ENCODE results near the gene NEUROG1. TPM values are rescaled to one million over a fixed set of nuclear protein-coding genes. Genes with fewer than 3 reads are reported as not detected.

The NEUROG1 gene
- total RNA-seq, 1 donor from 2014 or later = not detected

GRCh38 chr5:135511761-135512575 is 23.8 kb downstream of the NEUROG1 start:
- H3K4me1 Mint-ChIP-seq (ENCODE audit: low read depth) = peaks cover 7% of the 10 kb centered on the region
- peaks cover 7% of the 10 kb centered on the region for H3K9me3 Mint-ChIP-seq (ENCODE audit: low read depth)
- no peak overlapping the region for H3K4me3 Mint-ChIP-seq (ENCODE audit: unreplicated experiment)
- no peaks in the 10 kb centered on the region for H3K36me3 Mint-ChIP-seq (ENCODE audit: low read depth)
- no peak overlapping the region for H3K27ac Mint-ChIP-seq (ENCODE audit: unreplicated experiment)
- TF ChIP-seq, protein P1, sequence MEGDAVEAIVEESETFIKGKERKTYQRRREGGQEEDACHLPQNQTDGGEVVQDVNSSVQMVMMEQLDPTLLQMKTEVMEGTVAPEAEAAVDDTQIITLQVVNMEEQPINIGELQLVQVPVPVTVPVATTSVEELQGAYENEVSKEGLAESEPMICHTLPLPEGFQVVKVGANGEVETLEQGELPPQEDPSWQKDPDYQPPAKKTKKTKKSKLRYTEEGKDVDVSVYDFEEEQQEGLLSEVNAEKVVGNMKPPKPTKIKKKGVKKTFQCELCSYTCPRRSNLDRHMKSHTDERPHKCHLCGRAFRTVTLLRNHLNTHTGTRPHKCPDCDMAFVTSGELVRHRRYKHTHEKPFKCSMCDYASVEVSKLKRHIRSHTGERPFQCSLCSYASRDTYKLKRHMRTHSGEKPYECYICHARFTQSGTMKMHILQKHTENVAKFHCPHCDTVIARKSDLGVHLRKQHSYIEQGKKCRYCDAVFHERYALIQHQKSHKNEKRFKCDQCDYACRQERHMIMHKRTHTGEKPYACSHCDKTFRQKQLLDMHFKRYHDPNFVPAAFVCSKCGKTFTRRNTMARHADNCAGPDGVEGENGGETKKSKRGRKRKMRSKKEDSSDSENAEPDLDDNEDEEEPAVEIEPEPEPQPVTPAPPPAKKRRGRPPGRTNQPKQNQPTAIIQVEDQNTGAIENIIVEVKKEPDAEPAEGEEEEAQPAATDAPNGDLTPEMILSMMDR (IDR thresholded peaks at IDR 0.05) = no peak
- no peak for DNase-seq (ENCODE audit: low spot score)
- peaks cover 48% of the 10 kb centered on the region for H3K27me3 Mint-ChIP-seq (ENCODE audit: low read depth)

GRCh38 chr5:135509995-135510394 is 25.8 kb downstream of the NEUROG1 start:
- no peak overlapping the region for H3K27ac Mint-ChIP-seq (ENCODE audit: unreplicated experiment)
- peaks cover 19% of the 10 kb centered on the region for H3K4me1 Mint-ChIP-seq (ENCODE audit: low read depth)
- H3K27me3 Mint-ChIP-seq (ENCODE audit: low read depth) = peaks cover 42% of the 10 kb centered on the region
- H3K36me3 Mint-ChIP-seq (ENCODE audit: low read depth) = no peaks in the 10 kb centered on the region
- H3K9me3 Mint-ChIP-seq (ENCODE audit: low read depth) = no peaks in the 10 kb centered on the region
- TF ChIP-seq, protein P1 (IDR thresholded peaks at IDR 0.05) = no peak
- no peak overlapping the region for H3K4me3 Mint-ChIP-seq (ENCODE audit: unreplicated experiment)
- DNase-seq (ENCODE audit: low spot score) = no peak

DNA sequence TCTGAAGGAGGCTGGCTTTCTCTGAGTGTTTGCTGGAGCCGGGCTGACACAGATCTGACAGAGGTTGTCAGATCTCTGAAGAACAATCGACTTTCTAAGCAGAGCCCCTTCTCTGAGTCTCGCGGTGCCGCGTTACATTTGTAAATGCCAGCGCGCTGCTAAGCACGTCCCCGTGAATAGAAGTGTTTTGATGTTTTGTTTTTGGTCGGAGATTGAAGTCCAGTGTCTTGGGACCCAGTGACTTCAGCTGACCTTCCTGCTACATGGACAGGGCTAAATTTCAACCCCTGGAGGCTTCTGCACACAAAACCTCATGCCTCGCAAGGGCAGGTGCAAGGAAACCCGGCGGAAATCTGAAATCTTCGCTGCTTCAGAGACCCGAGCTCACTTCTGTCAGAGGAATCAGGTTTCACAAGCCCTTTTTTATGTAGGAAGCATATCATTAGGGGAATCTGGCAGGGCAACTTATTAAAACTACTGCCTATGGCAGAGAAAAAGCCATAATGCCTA is 27.2 kb downstream of the NEUROG1 start:
- H3K27ac Mint-ChIP-seq (ENCODE audit: unreplicated experiment) = no peak overlapping the region
- TF ChIP-seq, protein P1 (IDR thresholded peaks at IDR 0.05) = no peak
- peaks cover 39% of the 10 kb centered on the region for H3K27me3 Mint-ChIP-seq (ENCODE audit: low read depth)
- no peaks in the 10 kb centered on the region for H3K9me3 Mint-ChIP-seq (ENCODE audit: low read depth)
- peak overlapping the region; percentile 59 for H3K4me3 Mint-ChIP-seq (ENCODE audit: unreplicated experiment)
- H3K4me1 Mint-ChIP-seq (ENCODE audit: low read depth) = peaks cover 19% of the 10 kb centered on the region
- no peak for DNase-seq (ENCODE audit: low spot score)
- H3K36me3 Mint-ChIP-seq (ENCODE audit: low read depth) = no peaks in the 10 kb centered on the region

GRCh38 chr5:135505973-135506372 is 29.8 kb downstream of the NEUROG1 start:
- TF ChIP-seq, protein P1 (IDR thresholded peaks at IDR 0.05) = no peak
- peak overlapping the region; percentile 46 for H3K27ac Mint-ChIP-seq (ENCODE audit: unreplicated experiment)
- H3K4me1 Mint-ChIP-seq (ENCODE audit: low read depth) = peaks cover 19% of the 10 kb centered on the region
- H3K36me3 Mint-ChIP-seq (ENCODE audit: low read depth) = no peaks in the 10 kb centered on the region
- H3K4me3 Mint-ChIP-seq (ENCODE audit: unreplicated experiment) = no peak overlapping the region
- H3K9me3 Mint-ChIP-seq (ENCODE audit: low read depth) = no peaks in the 10 kb centered on the region
- DNase-seq (ENCODE audit: low spot score) = no peak
- H3K27me3 Mint-ChIP-seq (ENCODE audit: low read depth) = peaks cover 39% of the 10 kb centered on the region

- Mint-ChIP-seq H3K27me3 (ENCODE audit: low read depth) (peaks cover 26% of the 10 kb centered on the region), H3K4me3 (ENCODE audit: unreplicated experiment) (no peak overlapping the region), H3K9me3 (ENCODE audit: low read depth) (no peaks in the 10 kb centered on the region)
Observed at GRCh38 chr5:135504376-135504775, 31.4 kb downstream of the NEUROG1 start.

More at GRCh38 chr5:135504376-135504775, 31.4 kb downstream of the NEUROG1 start:
- no peak for DNase-seq (ENCODE audit: low spot score)
- Mint-ChIP-seq H3K4me1 (ENCODE audit: low read depth) (peaks cover 19% of the 10 kb centered on the region), H3K36me3 (ENCODE audit: low read depth) (no peaks in the 10 kb centered on the region), H3K27ac (ENCODE audit: unreplicated experiment) (no peak overlapping the region)
- TF ChIP-seq, protein P1 (IDR thresholded peaks at IDR 0.05) = no peak
